Caki2 (cell line): Measurements from ENCODE around the gene RTL10. TPM values are rescaled to one million over a fixed set of nuclear protein-coding genes. Genes with fewer than 3 reads are reported as not detected.

Experiments
- DNase-seq: peaks from one replicate; pipeline ENCODE4 v3.0.0-alpha.2; 2015; ENCODE audit warnings: low read depth
- in situ Hi-C: cut with HindIII; loops from 2 replicates; pipeline ENCODE4 v1.10.0; 2016; ENCODE audit warnings: low sequenced_read_pairs, low pct_unique_long_range_greater_than_20kb, mixed read lengths
- total RNA-seq: library from RNA; depleted of rRNA; stranded (reverse); fragments of >200 nt; shearing (Covaris generic); gene quantifications from 2 replicates; pipeline ENCODE4 v1.2.3, GENCODE V29; 2014; ENCODE audit warnings: low replicate concordance; rRNA removed

Gene RTL10
- total RNA-seq, 1 experiment from 2014 or later: 4.2 TPM

DNA sequence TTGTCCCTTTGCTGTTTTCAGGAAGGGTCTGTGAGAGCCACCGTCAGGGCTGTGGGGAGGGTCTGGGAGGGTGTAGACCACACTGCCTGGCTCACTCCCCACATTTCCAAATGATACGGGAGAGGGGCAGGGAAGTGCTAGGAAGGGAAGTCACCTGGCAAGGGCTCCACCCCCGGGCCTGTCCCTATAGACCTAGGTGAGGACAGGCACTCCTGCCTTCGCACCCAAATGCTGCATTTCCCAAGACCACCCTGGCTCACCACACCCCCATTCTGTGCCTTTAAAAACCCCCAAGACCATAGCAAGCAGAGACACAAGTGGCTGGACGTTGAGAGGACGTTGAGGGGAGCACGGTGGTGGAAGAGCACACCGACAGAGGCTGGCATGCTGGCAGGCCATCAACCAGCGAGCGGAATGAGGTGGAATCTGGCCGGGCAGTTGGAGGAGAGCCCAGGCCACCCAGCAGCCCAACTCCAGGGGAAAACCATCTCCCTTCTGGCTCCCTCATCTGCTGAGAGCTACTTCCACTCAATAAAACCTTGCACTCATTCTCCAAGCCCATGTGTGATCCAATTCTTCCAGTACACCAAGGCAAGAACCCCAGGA is 45.7 kb downstream of the RTL10 start:
- in situ Hi-C loops: no loop called here

DNA sequence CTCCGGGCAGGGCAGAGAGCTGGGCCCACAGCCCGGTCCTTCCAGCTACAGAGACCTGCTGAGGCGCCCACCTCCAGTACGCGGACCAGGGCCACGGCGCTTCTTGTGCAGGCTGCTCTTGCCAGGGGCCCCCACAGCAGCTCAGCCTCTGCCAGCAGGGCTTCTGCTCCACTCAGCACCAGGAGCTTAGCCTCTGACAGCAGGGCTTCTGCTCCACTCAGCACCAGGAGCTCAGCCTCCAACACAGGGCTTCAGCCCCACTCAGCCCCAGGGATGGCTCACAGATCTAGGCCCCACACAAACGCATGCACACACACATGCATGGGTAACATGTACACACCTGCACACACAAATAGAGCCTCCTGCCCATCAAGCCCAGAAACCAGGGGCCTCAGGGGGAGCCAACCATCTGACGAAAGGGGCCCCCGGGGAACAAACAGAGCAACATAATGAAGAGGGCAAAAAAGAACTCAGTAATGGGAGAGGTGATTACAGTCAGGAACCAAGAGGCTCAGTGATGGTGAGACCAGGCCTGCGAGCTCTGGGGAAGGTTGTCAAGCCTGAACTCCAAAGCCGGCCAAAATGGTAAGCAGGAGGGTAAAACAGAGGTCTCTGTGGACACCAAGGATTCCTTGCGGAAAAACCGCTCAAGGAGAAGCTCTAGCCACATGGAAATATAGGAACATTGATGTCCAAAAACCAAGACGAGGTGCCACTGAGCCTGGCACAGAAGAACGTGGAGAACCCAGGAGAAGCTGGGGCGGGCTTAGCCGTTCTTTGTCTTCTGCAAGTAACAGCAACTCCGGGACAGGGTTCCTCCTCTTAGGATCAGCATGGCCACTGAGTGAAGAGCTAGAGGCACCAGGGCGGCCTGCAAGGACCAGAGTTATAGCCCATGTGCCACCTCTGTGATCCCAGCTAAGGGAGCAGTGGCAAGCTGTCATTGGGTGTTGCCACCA is 46.5 kb downstream of the RTL10 start:
- in situ Hi-C loops: no loop called here
- DNase-seq: no peak

More for the DNA sequence above, 45.7 kb downstream of the RTL10 start:
- no peak for DNase-seq

DNA sequence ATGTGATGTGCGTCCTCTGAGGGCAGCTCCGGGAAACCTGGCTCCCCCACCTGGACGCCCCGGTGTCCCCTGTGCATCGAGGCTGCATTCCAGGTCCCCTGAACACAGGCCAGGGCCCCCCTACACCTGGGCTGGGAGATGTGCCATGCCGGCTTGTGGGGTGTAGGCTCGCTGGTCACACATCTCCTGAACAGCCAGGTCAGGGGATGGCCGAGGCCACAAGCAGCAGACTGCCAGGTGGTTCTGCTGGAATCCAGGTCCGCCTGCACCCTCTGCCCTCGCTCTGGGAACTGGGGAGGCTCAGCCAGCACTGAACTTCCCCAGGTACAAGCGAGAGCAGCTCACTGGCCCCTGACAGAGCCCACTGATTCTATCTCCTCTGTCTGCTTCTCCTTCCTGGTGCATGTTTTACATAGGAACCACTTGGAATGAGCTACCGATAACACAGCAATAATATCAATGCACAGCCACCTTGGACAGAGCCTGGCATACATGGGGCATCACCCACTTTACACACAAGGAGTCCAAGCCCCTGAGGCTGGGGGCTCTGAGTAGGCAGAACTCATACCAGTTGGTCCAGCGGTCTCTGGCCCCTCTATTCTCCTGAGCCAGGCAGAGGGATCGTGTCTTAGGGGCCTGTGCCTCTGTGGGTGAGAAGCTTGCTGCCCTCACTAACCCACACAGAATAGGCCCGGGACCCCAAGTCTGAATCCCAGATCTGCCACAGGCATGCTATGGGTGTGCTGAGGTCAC is 47.3 kb downstream of the RTL10 start:
- no peak for DNase-seq
- in situ Hi-C loops: no loop called here

DNA sequence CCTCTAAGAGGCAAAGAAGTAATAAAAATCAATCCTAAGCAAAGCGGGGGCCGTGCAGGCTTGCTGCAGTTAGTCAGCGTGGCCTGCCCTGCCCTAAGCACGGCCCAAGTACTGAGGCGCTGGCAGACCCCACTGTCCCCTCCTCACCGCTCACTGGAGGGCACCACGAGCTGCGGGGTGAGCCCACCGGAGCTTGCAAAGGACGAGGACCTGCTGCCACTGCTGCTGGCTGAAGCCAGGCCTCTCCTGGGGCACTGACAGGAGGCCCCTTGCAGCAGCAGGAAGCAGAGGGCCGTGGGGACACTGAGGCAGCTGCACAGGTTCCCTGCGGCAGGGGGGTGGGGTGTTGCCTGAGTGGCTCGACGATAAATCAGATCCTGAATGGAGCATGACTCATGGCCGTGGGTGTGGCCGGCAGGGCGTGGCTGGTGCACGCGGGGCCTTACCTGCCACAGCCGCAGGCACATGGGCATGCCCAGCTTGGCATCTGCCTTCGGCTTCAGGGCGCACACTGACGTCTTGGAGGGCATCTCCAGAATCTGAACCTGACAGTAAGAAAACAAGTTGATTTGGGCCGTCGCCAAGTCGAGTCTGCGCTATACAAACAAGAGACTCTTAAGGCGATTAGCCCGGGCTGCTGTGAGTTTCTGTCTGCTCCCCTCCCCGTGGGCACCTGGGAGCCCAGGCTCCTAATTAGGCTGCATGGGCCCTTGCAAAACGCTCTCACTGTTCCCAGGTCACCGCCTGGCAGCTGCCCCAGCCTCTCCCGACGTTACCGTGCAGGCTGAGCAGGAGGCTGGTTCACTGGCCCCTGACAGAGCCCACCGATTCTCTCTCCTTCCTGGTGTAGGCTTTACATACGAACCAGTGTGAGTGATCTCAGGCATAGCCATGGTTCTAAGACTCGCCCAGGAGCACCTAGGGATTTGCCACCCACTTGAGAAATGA is 48.2 kb downstream of the RTL10 start:
- DNase-seq: peak; percentile 78
- in situ Hi-C loops: no loop called here

DNA sequence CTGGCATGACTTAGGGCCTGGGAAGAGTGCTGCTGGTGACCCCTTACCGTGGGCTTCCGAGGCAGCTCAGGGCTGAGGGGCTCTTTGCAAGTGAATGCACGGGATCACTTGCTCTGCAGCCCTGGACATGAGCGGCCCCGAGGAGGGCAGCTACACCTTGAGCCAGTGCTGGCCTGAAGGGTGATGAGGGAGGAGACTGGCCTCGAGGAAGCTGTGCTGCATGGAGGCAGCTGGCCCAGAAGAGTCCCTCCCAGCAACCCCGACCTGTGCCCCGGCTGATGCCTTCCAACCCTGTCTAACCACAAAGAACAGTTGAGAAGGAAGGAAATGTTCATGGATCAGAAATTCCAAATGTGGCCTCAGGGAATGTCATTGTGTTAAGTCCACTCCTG is 48.9 kb downstream of the RTL10 start:
- in situ Hi-C loops: no loop called here
- DNase-seq: peak; percentile 68

Other genes with a start within 250 kb of the RTL10 start
- 37.8 and 46.2 TPM in 2 replicates for gene SEPTIN5, start 140.4 kb downstream of the RTL10 start, total RNA-seq
- 11.2 and 12.3 TPM in 2 replicates for gene GP1BB, start 131.3 kb downstream of the RTL10 start, total RNA-seq
- 0.68 TPM in 1 of 2 replicates, not detected in the other for gene TBX1, start 94.1 kb downstream of the RTL10 start, total RNA-seq
- gene GNB1L, start within 50 bp of the RTL10 start, total RNA-seq: 42.7 and 52.6 TPM in 2 replicates
- 517 and 585 TPM in 2 replicates for gene COMT, start 86.9 kb upstream of the RTL10 start, total RNA-seq
- gene TXNRD2, start 86.9 kb upstream of the RTL10 start, total RNA-seq: 53.0 and 54.5 TPM in 2 replicates
- gene ARVCF, start 161.9 kb upstream of the RTL10 start, total RNA-seq: 3.6 and 15.2 TPM in 2 replicates
- gene TANGO2, start 166.2 kb upstream of the RTL10 start, total RNA-seq: 26.6 and 55.2 TPM in 2 replicates
- gene DGCR8, start 225.4 kb upstream of the RTL10 start, total RNA-seq: 8.8 and 26.8 TPM in 2 replicates